Cardiac muscle cell (in vitro differentiated cells and primary cell): Measurements from ENCODE around the gene BOLA3. TPM values are rescaled to one million over a fixed set of nuclear protein-coding genes. Genes with fewer than 3 reads are reported as not detected.
"Not testable (repeated sequence)": the region's sequence is repeated elsewhere in the genome, so short reads cannot be mapped to it uniquely, and the experiment has no call there.

Source experiments
- DNase-seq, 2 donors: peaks; one replicate each; pipeline versions ENCODE4 v3.0.0 to v3.0.0-alpha.2; 2010 to 2017; ENCODE audit warnings: low read depth in 1 of 2, low spot score in 1 of 2
- H3K27ac ChIP-seq: fragments of 200-600 bp; sonication (generic); 2 replicates; pipeline ENCODE4 v1.5.1; 2016
- H3K27me3 ChIP-seq: fragments of 200-600 bp; sonication (generic); 2 replicates; pipeline ENCODE4 v1.6.0; 2016; ENCODE audit warnings: control low read depth
- H3K36me3 ChIP-seq: fragments of 200-600 bp; sonication (generic); 2 replicates; pipeline ENCODE4 v1.5.1; 2016; ENCODE audit warnings: control low read depth
- H3K4me1 ChIP-seq: fragments of 200-600 bp; sonication (generic); 2 replicates; pipeline ENCODE4 v1.8.1; 2017; ENCODE audit warnings: low read depth, mild to moderate bottlenecking, mixed run types
- H3K4me3 ChIP-seq: fragments of 200-600 bp; sonication (generic); 2 replicates; pipeline ENCODE4 v1.5.1; 2016; ENCODE audit warnings: mild to moderate bottlenecking
- H3K9me3 ChIP-seq: fragments of 200-600 bp; sonication (generic); 2 replicates; pipeline ENCODE4 v1.5.1; 2017; ENCODE audit warnings: low read depth, mild to moderate bottlenecking, control low read depth
- polyA plus RNA-seq: library from polyadenylated mRNA; unstranded; fragments of >200 nt; fragmentation: Nextera tagmentation; extraction: Ambion mirVana; gene quantifications from 2 replicates; pipeline ENCODE4 v1.2.1, GENCODE V29; 2016
- total RNA-seq: library from RNA; depleted of rRNA; stranded (reverse); fragments of >200 nt; gene quantifications from 2 replicates; pipeline ENCODE4 v1.2.3, GENCODE V29; 2016
- TF ChIP-seq, protein P1 (sequence below): IDR thresholded peaks from 2 replicates; pipeline ENCODE4 v1.5.1; 2012; ENCODE audit warnings: low read depth, mild to moderate bottlenecking, low read length

The BOLA3 gene
- total and polyA plus RNA-seq, 2 experiments from 2014 or later: 27.0 to 124 TPM

DNA sequence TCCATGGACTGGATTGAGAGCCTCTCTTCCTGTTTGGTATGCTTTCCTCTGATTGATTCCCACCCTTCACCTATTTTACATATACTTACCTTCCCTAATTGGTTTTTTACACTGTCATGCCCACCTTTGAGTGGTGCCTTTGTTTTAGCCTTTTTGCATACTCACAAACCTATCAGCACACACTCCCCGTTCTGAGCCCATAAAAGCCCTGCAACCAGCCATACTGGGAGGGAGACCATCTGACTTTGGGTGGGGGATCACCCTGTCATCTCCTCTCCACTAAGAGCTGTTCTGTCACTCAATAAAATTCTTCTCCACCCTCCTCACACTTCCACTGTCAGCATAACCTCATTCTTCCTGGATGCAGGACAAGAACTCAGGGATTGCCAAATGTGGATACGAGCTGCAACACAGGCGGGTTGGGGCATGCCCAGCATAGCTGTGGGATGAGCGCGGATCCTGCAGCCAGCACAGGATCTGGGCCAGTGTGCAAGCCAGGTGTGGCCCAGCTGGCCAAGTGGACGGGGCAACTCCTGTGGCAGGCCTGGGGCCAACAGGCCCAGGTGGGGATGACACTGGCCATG lies 40.4 kb upstream of the BOLA3 start:
- peak in 1 of 2 donors; percentile 63 for DNase-seq
- Histone ChIP-seq H3K27ac (no peak overlapping the region), H3K9me3 (no peaks in the 10 kb centered on the region), H3K36me3 (no peaks in the 10 kb centered on the region), H3K27me3 (no peaks in the 10 kb centered on the region), H3K4me1 (no peaks in the 10 kb centered on the region), H3K4me3 (no peak overlapping the region)
- TF ChIP-seq, protein P1, sequence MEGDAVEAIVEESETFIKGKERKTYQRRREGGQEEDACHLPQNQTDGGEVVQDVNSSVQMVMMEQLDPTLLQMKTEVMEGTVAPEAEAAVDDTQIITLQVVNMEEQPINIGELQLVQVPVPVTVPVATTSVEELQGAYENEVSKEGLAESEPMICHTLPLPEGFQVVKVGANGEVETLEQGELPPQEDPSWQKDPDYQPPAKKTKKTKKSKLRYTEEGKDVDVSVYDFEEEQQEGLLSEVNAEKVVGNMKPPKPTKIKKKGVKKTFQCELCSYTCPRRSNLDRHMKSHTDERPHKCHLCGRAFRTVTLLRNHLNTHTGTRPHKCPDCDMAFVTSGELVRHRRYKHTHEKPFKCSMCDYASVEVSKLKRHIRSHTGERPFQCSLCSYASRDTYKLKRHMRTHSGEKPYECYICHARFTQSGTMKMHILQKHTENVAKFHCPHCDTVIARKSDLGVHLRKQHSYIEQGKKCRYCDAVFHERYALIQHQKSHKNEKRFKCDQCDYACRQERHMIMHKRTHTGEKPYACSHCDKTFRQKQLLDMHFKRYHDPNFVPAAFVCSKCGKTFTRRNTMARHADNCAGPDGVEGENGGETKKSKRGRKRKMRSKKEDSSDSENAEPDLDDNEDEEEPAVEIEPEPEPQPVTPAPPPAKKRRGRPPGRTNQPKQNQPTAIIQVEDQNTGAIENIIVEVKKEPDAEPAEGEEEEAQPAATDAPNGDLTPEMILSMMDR: no peak

GRCh38 chr2:74186706-74187105 lies 39.0 kb upstream of the BOLA3 start:
- not testable (repeated sequence) for H3K27ac ChIP-seq, H3K4me3 ChIP-seq, H3K4me1 ChIP-seq, DNase-seq, H3K9me3 ChIP-seq, H3K36me3 ChIP-seq, H3K27me3 ChIP-seq

- TF ChIP-seq, protein P1: no peak
- no peak for DNase-seq
- H3K36me3 ChIP-seq: no peaks in the 10 kb centered on the region
- no peaks in the 10 kb centered on the region for H3K27me3 ChIP-seq
- no peaks in the 10 kb centered on the region for H3K9me3 ChIP-seq
- H3K4me1 ChIP-seq: no peaks in the 10 kb centered on the region
- no peak overlapping the region for H3K4me3 ChIP-seq
- H3K27ac ChIP-seq: no peak overlapping the region
These were observed 38.3 kb upstream of the BOLA3 start for GRCh38 chr2:74186038-74186437.

GRCh38 chr2:74183878-74184277 lies 36.2 kb upstream of the BOLA3 start:
- Histone ChIP-seq H3K9me3 (no peaks in the 10 kb centered on the region), H3K27me3 (no peaks in the 10 kb centered on the region), H3K36me3 (no peaks in the 10 kb centered on the region), H3K4me3 (no peak overlapping the region), H3K4me1 (no peaks in the 10 kb centered on the region), H3K27ac (no peak overlapping the region)
- DNase-seq: no peak
- TF ChIP-seq, protein P1: no peak

- H3K9me3 ChIP-seq: no peaks in the 10 kb centered on the region
- H3K4me3 ChIP-seq: no peak overlapping the region
- no peak overlapping the region for H3K27ac ChIP-seq
- DNase-seq: no peak
- H3K4me1 ChIP-seq: peaks cover 8% of the 10 kb centered on the region
- TF ChIP-seq, protein P1: no peak
- H3K27me3 ChIP-seq: no peaks in the 10 kb centered on the region
- H3K36me3 ChIP-seq: no peaks in the 10 kb centered on the region
These were observed 34.0 kb upstream of the BOLA3 start for GRCh38 chr2:74181739-74182138.

DNA sequence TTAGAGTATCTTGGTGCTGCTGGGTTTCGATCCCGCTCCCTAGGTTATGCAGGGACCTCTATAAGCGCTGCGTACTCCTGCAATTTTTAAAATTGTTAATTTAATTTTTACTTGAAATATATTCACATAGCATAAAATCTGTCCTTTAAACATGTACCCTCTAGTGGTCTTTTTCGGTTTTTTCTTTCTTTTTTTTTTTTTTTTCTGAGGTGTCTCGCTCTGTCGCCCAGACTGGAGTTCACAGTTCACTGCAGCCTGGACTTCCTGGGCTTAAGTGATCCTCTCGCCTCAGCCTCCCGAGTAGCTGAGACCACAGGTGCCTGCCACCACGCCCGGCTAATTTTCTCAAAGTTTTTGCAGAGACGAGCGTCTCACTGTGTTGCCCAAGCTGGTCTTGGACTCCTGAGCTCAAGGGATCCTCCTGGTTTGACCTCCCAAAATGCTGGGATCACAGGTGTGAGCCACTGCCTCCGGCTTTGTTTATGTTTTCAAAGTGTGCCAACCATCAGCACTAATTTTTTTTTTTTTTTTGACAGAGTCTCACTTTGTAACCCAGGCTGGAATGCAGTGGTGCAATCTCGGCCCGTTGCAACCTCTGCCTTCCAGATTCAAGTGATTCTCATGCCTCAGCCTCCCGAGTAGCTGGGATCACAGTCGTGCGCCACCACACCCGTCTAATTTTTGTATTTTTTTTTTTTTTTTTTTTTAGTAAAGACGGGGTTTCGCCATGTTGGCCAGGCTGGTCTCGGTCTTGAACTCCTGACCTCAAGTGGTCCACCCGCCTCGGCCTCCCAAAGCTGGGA lies 31.6 kb upstream of the BOLA3 start:
- Histone ChIP-seq H3K27me3 (no peaks in the 10 kb centered on the region), H3K27ac (no peak overlapping the region), H3K9me3 (no peaks in the 10 kb centered on the region), H3K36me3 (no peaks in the 10 kb centered on the region), H3K4me1 (peaks cover 8% of the 10 kb centered on the region), H3K4me3 (peak overlapping the region; percentile 92)
- TF ChIP-seq, protein P1: peak; percentile 30
- peak in 1 of 2 donors; percentile 13 for DNase-seq
